HepG2 (cell line): ENCODE data around the gene RNASE8. TPM values are rescaled to one million over a fixed set of nuclear protein-coding genes. Genes with fewer than 3 reads are reported as not detected.

Experiments used
- FOXK1 ChIP-seq: sonication (generic); formaldehyde crosslinking; IDR thresholded peaks from 2 replicates; pipeline ENCODE4 v1.4.0; 2020; ENCODE audit warnings: low read depth, missing genetic modification reagents, borderline replicate concordance
- HMGXB4 ChIP-seq, 2 experiments: sonication (generic) in 1 of 2; formaldehyde crosslinking in 1 of 2; IDR thresholded peaks; 2 replicates each; pipeline versions ENCODE4 v1.4.0 to v1.6.1; 2018 to 2020; ENCODE audit warnings: missing genetic modification reagents in 2 of 2, borderline replicate concordance in 1 of 2, low read depth in 1 of 2, mild to moderate bottlenecking in 1 of 2, missing biosample characterization in 1 of 2
- KDM5A ChIP-seq: fragments of 200-600 bp; sonication (generic); IDR thresholded peaks from 2 replicates; pipeline ENCODE4 v1.7.0; 2018; ENCODE audit warnings: antibody characterized with exemption, mild to moderate bottlenecking, low read length, borderline replicate concordance
- MEF2D ChIP-seq: sonication (generic); formaldehyde crosslinking; IDR thresholded peaks from 2 replicates; pipeline ENCODE4 v1.5.1; 2020; ENCODE audit warnings: mild to moderate bottlenecking, missing genetic modification reagents
- NCOA2 ChIP-seq: sonication (generic); formaldehyde crosslinking; IDR thresholded peaks from 2 replicates; pipeline ENCODE4 v1.8.0; 2022; ENCODE audit warnings: inconsistent platforms
- SALL1 ChIP-seq: sonication (generic); formaldehyde crosslinking; IDR thresholded peaks from 2 replicates; pipeline ENCODE4 v1.8.0; 2022; ENCODE audit warnings: mild to moderate bottlenecking, missing genetic modification reagents
- SMAD3 ChIP-seq: sonication (generic); formaldehyde crosslinking; IDR thresholded peaks from 2 replicates; pipeline ENCODE4 v1.4.0; 2020; ENCODE audit warnings: missing genetic modification reagents
- TFAP4 ChIP-seq: sonication (generic); IDR thresholded peaks from 2 replicates; pipeline ENCODE4 v1.6.1; 2016; ENCODE audit warnings: low read depth, borderline replicate concordance
- ZBED4 ChIP-seq: sonication (generic); formaldehyde crosslinking; IDR thresholded peaks from 2 replicates; pipeline ENCODE4 v1.4.0; 2020; ENCODE audit warnings: missing genetic modification reagents, borderline replicate concordance
- ZC3H4 ChIP-seq: sonication (generic); formaldehyde crosslinking; IDR thresholded peaks from 2 replicates; pipeline ENCODE4 v1.4.0; 2020; ENCODE audit warnings: missing genetic modification reagents, borderline replicate concordance
- ZNF282 ChIP-seq: fragments of 450-650 bp; IDR thresholded peaks from 2 replicates; pipeline ENCODE4 v1.6.1; 2018; ENCODE audit not compliant: partially characterized antibody
- ZNF710 ChIP-seq: sonication (generic); formaldehyde crosslinking; IDR thresholded peaks from 2 replicates; pipeline ENCODE4 v1.5.0; 2020; ENCODE audit warnings: mild to moderate bottlenecking, missing genetic modification reagents, borderline replicate concordance
- polyA plus RNA-seq, 8 experiments: library from polyadenylated mRNA; depleted of rRNA in 3 of 8; stranded (reverse) in 7 of 8; unstranded in 1 of 8; fragments of >200 nt; fragmentation: Illumina TruSeq in 4 of 8; extraction: Trizol in 4 of 8; gene quantifications; 2 replicates each; pipeline versions ENCODE4 v1.2.1 to v1.2.3, GENCODE V29; 2011 to 2016; ENCODE audit warnings: low read depth in 4 of 8, missing spikeins in 1 of 8, mixed read lengths in 1 of 8; ENCODE audit not compliant: insufficient read depth in 1 of 8
- total RNA-seq, 5 experiments: library from RNA; depleted of rRNA; stranded (reverse); fragments of >200 nt; fragmentation: Illumina TruSeq; extraction: Trizol; gene quantifications; 2 replicates each; pipeline ENCODE4 v1.2.3, GENCODE V29; 2016; ENCODE audit warnings: low read depth in 1 of 5
- TF ChIP-seq, protein P1 (sequence below): sonication (generic); formaldehyde crosslinking; IDR thresholded peaks from 2 replicates; pipeline ENCODE4 v1.4.0; 2020; ENCODE audit warnings: mild to moderate bottlenecking, missing genetic modification reagents

Gene RNASE8
- total and polyA plus RNA-seq, 2 of the 13 experiments (the other 11 are each of a cell fraction or from before 2014, with no cell fraction given): not detected

DNA sequence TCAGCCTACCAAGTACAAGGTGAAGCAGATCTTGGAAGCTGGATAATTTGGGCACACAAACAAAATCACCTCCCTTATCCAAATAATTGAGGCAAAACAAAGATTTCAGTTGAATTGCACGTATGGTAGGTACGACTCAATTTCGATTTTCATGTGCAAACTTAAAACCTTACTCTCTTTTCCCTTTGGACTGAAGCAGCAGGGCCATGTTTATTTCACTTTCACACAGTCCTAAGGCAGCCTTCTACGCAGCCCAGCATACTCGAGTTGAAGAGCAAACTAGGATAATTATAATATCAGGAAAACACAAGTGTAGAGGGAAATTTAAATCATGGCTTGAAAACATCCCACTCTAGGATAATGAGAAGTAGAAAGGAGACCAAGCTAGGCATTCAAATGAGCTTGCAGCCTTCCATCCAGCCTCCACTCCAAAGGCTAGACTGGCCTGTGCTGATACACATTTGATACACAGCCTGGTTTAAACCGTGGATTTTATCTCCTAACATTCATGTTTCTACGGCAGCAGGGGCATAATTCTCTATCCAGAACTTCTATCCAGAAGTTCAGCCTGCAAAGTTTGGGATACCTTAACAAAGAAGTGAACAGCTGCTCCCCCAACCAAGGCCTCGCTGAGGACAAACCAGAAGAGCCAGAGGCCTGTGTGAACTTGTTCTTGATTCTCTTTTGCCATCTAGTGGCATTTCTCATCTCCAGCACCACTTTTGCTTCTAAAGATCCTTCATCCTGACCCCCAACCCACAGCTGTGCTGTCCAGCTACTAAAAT, 17.8 kb upstream of the RNASE8 start (continued):
- no peak for TF ChIP-seq ZNF282
- TF ChIP-seq MEF2D: no peak
- no peak for TF ChIP-seq ZBED4
- 0 out of 2 replicates have a peak, but pooled peaks have one; percentile 36 for TF ChIP-seq ZC3H4 (CRISPR knock-in tag)
- TF ChIP-seq HMGXB4 (CRISPR knock-in tag; IDR thresholded peaks at IDR 0.05; ENCODE audit: borderline replicate concordance in 1 of 2, low read depth in 1 of 2): peak; percentile 50 to 57; a peak in 2 of 4 replicates
- TF ChIP-seq KDM5A: no peak
- TF ChIP-seq TFAP4: peak; percentile 68; the same call in 1 of the 2 replicates
- TF ChIP-seq NCOA2 (CRISPR knock-in tag): no peak
- peak; percentile 38; the same call in 1 of the 2 replicates for TF ChIP-seq ZNF710
- 0 out of 2 replicates have a peak, but pooled peaks have one; percentile 27 for TF ChIP-seq SALL1 (CRISPR knock-in tag)
- TF ChIP-seq FOXK1 (CRISPR knock-in tag): no peak
- TF ChIP-seq, protein P1, sequence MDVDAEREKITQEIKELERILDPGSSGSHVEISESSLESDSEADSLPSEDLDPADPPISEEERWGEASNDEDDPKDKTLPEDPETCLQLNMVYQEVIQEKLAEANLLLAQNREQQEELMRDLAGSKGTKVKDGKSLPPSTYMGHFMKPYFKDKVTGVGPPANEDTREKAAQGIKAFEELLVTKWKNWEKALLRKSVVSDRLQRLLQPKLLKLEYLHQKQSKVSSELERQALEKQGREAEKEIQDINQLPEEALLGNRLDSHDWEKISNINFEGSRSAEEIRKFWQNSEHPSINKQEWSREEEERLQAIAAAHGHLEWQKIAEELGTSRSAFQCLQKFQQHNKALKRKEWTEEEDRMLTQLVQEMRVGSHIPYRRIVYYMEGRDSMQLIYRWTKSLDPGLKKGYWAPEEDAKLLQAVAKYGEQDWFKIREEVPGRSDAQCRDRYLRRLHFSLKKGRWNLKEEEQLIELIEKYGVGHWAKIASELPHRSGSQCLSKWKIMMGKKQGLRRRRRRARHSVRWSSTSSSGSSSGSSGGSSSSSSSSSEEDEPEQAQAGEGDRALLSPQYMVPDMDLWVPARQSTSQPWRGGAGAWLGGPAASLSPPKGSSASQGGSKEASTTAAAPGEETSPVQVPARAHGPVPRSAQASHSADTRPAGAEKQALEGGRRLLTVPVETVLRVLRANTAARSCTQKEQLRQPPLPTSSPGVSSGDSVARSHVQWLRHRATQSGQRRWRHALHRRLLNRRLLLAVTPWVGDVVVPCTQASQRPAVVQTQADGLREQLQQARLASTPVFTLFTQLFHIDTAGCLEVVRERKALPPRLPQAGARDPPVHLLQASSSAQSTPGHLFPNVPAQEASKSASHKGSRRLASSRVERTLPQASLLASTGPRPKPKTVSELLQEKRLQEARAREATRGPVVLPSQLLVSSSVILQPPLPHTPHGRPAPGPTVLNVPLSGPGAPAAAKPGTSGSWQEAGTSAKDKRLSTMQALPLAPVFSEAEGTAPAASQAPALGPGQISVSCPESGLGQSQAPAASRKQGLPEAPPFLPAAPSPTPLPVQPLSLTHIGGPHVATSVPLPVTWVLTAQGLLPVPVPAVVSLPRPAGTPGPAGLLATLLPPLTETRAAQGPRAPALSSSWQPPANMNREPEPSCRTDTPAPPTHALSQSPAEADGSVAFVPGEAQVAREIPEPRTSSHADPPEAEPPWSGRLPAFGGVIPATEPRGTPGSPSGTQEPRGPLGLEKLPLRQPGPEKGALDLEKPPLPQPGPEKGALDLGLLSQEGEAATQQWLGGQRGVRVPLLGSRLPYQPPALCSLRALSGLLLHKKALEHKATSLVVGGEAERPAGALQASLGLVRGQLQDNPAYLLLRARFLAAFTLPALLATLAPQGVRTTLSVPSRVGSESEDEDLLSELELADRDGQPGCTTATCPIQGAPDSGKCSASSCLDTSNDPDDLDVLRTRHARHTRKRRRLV (CRISPR knock-in tag): 0 out of 2 replicates have a peak, but pooled peaks have one; percentile 31
- TF ChIP-seq SMAD3 (CRISPR knock-in tag): peak; percentile 37; the same call in 1 of the 2 replicates
